ENCODE data around the gene DAZAP1. TPM values are rescaled to one million over a fixed set of nuclear protein-coding genes. Genes with fewer than 3 reads are reported as not detected.
"Not testable (repeated sequence)": the region's sequence is repeated elsewhere in the genome, so short reads cannot be mapped to it uniquely, and the experiment has no call there.

The DAZAP1 gene
- total RNA-seq, 4 donors from 2014 or later: 45.3 to 75.4 (median 64.0) TPM

GRCh38 chr19:1474765-1475351, 67.5 kb downstream of the DAZAP1 start:
- Histone ChIP-seq H3K27me3 (peaks cover 50% of the 10 kb centered on the region), H3K4me1 (peaks cover 4 to 79% (median 36%) of the 10 kb centered on the region in 3 donors), H3K36me3 (peaks cover 0 to 38% of the 10 kb centered on the region in 2 donors), H3K4me3 (no peak overlapping the region), H3K27ac (no peak overlapping the region), H3K9me3 (no peaks in the 10 kb centered on the region)
- WGBS, 2 donors (ENCODE audit: low coverage in 1 of 2): no CpG with 5 or more reads among the region's 26 CpGs
- TF ChIP-seq, protein P1, sequence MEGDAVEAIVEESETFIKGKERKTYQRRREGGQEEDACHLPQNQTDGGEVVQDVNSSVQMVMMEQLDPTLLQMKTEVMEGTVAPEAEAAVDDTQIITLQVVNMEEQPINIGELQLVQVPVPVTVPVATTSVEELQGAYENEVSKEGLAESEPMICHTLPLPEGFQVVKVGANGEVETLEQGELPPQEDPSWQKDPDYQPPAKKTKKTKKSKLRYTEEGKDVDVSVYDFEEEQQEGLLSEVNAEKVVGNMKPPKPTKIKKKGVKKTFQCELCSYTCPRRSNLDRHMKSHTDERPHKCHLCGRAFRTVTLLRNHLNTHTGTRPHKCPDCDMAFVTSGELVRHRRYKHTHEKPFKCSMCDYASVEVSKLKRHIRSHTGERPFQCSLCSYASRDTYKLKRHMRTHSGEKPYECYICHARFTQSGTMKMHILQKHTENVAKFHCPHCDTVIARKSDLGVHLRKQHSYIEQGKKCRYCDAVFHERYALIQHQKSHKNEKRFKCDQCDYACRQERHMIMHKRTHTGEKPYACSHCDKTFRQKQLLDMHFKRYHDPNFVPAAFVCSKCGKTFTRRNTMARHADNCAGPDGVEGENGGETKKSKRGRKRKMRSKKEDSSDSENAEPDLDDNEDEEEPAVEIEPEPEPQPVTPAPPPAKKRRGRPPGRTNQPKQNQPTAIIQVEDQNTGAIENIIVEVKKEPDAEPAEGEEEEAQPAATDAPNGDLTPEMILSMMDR (IDR thresholded peaks at IDR 0.05): no peak
- no peak for TF ChIP-seq EP300 (IDR thresholded peaks at IDR 0.05)
- no peak for TF ChIP-seq POLR2AphosphoS5 (IDR thresholded peaks at IDR 0.05)
- TF ChIP-seq POLR2A (IDR thresholded peaks at IDR 0.05): no peak
- ATAC-seq: no peak

DNA sequence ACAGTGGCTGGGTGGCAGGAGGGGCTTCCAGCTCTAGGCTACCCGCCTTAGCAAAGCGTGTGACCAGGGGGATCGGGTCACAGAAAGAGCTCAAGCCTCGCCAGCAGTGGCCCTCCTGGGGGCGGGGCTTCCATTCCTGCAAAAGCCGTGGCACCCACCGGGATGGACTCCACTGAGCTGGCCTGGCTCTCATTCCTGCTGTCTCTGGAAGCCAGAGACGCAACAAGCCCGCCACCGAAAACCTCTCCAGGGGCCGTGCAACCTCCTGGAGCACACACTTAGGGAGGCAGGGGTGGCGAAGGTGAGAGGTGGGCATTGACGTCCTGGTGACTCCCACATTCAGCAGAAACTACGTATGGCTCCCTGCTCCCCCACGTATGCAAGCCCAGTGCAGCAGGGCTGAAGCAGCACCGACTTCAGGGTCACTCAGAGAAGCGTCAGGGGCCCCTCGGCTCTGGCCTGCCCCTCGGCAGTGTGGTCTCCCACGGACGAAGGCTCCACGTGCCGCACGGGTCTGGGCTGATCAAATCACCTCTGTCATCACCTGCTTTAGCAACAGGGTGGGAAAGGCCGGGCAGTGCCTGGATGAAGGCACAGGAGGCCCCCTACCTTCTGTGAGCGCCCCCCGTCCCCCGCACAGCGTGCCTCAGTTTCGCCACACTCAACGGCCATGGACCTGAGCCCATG, 68.5 kb downstream of the DAZAP1 start:
- Histone ChIP-seq H3K9me3 (no peaks in the 10 kb centered on the region), H3K4me3 (no peak overlapping the region), H3K4me1 (peaks cover under 1 to 71% (median 26%) of the 10 kb centered on the region in 3 donors), H3K27me3 (peaks cover 40% of the 10 kb centered on the region), H3K36me3 (peaks cover 0 to 38% of the 10 kb centered on the region in 2 donors), H3K27ac (no peak overlapping the region)
- 81% methylated on average over 4 of the region's 31 CpGs; no CpG with 5 or more reads in 1 of the 2 donors for WGBS, 2 donors (ENCODE audit: low coverage in 1 of 2)
- no peak for ATAC-seq
- TF ChIP-seq POLR2A (IDR thresholded peaks at IDR 0.05) (no peak), POLR2AphosphoS5 (IDR thresholded peaks at IDR 0.05) (no peak), EP300 (IDR thresholded peaks at IDR 0.05) (no peak)
- TF ChIP-seq, protein P1 (IDR thresholded peaks at IDR 0.05): no peak

GRCh38 chr19:1477056-1477455, 69.7 kb downstream of the DAZAP1 start:
- peaks cover 0 to 59% (median 19%) of the 10 kb centered on the region in 3 donors for H3K4me1 ChIP-seq
- not testable (repeated sequence) for H3K4me3 ChIP-seq, H3K9me3 ChIP-seq, ATAC-seq, H3K27ac ChIP-seq
- WGBS, 2 donors (ENCODE audit: low coverage in 1 of 2): 86% methylated on average over 9 of the region's 9 CpGs; no CpG with 5 or more reads in 1 of the 2 donors
- H3K27me3 ChIP-seq: peaks cover 28% of the 10 kb centered on the region
- peaks cover 0 to 38% of the 10 kb centered on the region in 2 donors for H3K36me3 ChIP-seq

DNA sequence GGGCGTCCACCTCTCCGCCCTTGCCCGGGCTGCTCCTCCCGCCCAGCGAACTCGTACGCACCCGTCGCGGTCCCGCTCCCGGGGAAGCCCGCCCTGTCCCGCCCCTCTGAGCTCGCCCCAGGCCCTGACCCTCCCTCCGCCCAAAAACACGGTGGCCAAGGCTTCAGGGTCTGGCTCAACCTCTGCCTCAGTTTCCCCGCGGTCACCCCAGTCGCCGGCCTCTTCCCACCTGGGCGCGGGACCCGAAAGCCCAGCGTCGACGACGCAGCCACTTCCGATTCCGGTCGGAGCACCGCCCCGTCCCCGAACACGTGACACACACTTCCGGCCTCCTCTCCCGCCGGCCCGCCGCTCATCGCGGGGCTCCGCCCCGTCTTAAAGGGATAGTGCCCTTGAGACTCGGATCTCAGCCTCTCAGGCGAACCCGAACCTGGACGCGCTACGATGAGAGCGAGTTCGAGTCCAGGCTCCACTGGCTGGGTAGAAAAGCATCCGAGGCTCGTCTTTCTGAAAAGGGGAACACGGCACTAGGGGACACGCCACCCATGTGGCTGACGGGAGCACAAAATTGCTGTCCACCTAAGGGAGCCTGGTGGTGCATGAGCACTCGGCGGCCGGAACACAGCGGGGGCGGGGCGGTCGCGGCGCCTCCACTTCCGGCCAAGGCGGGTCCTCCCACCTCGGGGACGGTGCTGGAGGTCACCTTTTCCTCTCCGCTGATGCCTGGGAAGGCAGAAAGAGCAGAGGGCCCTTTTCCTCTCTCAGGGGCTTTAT, 71.7 kb downstream of the DAZAP1 start, which contains the start of gene C19orf25:
Gene C19orf25 (minus strand): TSS at position 282 of the 774 bp plus-strand sequence. CDS start 312 bp downstream, outside the sequence.
- 0% methylated on average over 9 of the region's 71 CpGs; no CpG with 5 or more reads in 1 of the 2 donors for WGBS, 2 donors (ENCODE audit: low coverage in 1 of 2)
- H3K4me3 ChIP-seq: peak within 1 kb of the TSS; percentile 59 to 92
- H3K4me1 ChIP-seq: peaks cover 0 to 39% (median 12%) of the 10 kb centered on the region in 3 donors
- peaks cover 8% of the 10 kb centered on the region for H3K27me3 ChIP-seq
- peak; percentile 76 for TF ChIP-seq POLR2AphosphoS5 (IDR thresholded peaks at IDR 0.05)
- TF ChIP-seq, protein P1 (IDR thresholded peaks at IDR 0.05): peak in 1 of 4 experiments; percentile 20
- no peak for TF ChIP-seq EP300 (IDR thresholded peaks at IDR 0.05)
- TF ChIP-seq POLR2A (IDR thresholded peaks at IDR 0.05): peak; percentile 65 to 76
- H3K27ac ChIP-seq: peak within 1 kb of the TSS in 3 of 4 donors; percentile 73 to 85 (median 77)
- peaks cover 0 to 34% of the 10 kb centered on the region in 2 donors for H3K36me3 ChIP-seq
- no peaks in the 10 kb centered on the region for H3K9me3 ChIP-seq
- ATAC-seq: peak; percentile 97

Measured in gastroesophageal sphincter (tissue), 4 donors.